Measurements from ENCODE around the gene STAP1. TPM values are rescaled to one million over a fixed set of nuclear protein-coding genes. Genes with fewer than 3 reads are reported as not detected.

STAP1 gene
- polyA plus RNA-seq, 5 donors, result 0.21 to 0.42 (median 0.28) TPM; not detected in 1

DNA sequence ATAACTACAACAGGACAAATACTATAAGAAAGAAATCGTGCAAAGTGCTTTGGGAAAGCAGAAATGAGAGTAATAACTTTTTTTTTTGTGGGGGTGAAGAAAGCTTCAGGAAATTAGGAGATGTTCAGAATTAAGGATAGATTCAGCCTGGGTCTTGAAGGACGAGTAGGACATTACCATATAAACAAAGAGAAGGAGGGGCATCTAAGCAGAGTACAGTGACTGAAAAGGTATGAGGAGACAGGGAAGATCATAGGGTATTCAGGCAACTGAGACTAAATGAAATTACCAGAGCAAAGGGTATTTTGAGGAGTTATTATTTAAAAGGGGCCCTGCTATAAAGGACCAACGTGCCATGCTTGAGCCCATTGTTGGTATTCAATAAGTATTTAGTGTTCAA is 3.1 kb upstream of the STAP1 start:
- no peak for DNase-seq

GRCh38 chr4:67556436-67556835 is 2.1 kb upstream of the STAP1 start:
- no peak for DNase-seq

- no peak for DNase-seq
Measured at GRCh38 chr4:67565284-67565683, 6.8 kb downstream of the STAP1 start.

DNA sequence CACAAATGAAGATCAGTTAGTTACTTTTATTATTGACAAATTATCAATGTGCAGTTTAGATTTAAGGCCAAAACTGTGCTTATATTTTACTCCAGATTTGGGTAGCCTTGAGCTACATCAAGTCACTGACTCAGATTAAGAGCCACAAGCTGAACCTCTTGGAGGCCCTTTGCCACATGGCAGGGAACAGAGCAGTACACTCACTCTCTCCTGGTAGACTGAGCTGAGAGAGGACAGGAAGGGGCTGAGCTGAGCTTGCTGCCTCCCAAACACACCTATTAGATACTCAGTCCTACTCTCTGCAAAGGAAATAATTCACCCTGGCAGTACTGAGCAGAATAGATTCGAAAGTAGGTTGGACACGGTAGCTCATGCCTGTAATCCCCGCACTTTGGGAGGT is 7.8 kb downstream of the STAP1 start:
- DNase-seq, result no peak

DNA sequence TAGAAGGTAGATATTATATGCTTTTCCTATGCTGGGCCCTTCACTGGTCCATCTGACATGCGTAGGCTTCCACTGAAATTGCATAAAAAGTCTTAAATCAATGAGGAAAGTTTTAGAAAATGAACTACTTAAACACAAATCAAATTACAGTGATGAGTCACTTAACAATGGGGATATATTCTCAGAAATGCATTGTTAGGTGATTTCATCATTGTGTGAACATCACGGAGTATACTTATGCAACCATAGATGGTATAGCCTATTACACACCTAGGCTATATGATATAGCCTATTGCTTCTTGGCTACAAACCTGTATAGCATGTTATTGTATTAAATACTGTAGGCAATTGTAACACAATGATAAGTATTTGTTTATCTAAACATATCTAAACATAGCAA is 10.3 kb downstream of the STAP1 start:
- DNase-seq, result no peak

- DNase-seq, result no peak
Measured at GRCh38 chr4:67570537-67570936, 12.0 kb downstream of the STAP1 start.

GRCh38 chr4:67571975-67572374 is 13.4 kb downstream of the STAP1 start:
- no peak for DNase-seq

DNA sequence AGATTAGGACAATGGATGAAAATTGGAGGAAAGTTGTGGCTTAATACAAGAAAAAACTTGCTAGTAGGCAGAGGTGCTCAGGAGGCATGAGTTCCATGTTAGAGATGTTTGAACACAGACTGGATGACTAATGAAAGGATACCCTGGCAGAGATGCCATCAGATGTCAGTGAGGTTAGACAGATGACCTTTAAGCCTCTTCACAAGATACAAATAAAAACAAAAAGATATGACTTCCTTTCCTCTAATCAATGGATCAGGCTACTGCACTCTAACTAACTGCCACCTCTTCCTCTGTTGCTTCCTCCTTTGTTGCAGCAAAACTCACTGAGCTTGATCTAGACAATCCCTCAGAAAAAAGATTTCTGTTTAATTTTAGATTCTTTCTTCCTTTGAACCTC is 14.7 kb downstream of the STAP1 start:
- DNase-seq, result no peak

DNA sequence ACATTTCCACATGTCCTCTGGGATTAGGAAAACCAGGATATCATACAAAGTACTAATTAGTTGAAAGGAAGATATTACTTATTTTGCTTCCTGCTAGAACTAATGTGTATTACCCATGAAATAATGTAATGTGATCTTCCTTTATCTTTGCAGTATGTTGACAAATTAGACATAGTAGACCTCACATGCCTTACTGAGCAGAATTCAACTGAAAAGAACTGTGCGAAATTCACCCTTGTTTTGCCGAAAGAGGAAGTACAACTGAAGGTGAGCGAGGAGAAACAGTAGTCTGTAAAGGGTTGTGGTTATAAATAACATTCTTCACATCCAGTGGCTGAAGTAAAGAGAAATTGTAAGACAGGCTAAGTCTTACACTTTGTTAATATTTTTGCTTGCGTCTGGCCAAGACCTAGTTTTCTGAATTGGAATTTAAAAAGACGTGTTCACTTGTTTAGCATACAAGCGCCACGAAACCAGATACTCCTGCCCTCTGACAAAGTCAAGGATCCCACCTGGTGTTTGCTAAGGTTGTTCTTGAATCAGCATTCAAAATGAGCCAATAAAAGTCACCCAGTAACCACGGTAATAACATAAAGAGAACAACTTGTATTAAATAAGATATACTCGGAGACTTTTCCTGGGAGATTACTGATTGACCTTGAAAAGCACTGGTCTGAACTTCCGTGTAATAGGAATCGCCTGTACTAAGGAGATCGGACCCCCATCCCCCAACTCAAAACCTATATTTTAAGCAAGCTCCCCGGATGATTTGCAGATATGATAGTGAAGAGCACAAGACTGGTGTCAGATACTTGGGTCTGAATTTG is 16.9 kb downstream of the STAP1 start:
- no peak for DNase-seq

- DNase-seq, result no peak
Measured at GRCh38 chr4:67576059-67576466, 17.5 kb downstream of the STAP1 start.

DNA sequence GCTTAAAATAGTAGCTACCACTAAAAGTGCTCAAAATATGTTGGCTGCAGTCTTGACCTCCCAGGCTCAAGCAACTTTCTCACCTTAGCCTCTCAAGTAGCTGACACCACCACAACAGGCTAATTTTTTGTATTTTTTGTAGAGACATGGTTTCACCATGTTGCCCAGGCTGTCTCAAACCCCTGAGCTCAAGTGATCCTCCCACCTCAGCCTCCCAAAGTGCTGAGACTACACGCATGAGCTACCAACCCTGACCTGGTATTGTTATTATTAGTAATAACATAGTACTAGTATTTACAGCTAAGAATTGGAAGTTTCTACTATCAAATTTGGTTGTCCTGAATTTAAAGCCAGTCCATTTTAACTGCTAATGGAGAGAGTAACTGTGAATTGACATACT is 18.0 kb downstream of the STAP1 start:
- no peak for DNase-seq

- no peak for DNase-seq
Measured at GRCh38 chr4:67580577-67580976, 22.1 kb downstream of the STAP1 start.

GRCh38 chr4:67581208-67581857 is 22.8 kb downstream of the STAP1 start:
- no peak for DNase-seq

GRCh38 chr4:67581913-67582312 is 23.4 kb downstream of the STAP1 start:
- no peak for DNase-seq

DNA sequence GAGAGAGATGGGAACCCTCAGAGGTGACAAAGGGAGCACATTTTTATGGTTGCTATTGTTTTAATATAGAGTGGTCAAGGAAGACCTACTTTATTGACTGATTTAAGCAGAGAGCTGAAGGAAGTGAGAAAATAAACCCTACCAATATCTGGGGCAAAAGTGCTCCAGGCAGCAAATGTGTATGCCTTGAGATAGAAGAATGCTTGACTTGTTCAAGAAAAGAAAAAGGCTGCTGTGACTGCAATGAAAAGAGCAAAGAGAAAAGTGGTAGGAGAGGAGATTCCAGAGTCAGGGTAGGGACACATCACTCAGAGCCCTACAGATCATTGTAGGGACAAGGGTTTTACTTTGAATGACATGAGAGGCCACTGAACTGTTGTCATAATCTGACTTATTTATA is 26.0 kb downstream of the STAP1 start:
- DNase-seq, result no peak

GRCh38 chr4:67587156-67587555 is 28.6 kb downstream of the STAP1 start:
- no peak for DNase-seq

DNA sequence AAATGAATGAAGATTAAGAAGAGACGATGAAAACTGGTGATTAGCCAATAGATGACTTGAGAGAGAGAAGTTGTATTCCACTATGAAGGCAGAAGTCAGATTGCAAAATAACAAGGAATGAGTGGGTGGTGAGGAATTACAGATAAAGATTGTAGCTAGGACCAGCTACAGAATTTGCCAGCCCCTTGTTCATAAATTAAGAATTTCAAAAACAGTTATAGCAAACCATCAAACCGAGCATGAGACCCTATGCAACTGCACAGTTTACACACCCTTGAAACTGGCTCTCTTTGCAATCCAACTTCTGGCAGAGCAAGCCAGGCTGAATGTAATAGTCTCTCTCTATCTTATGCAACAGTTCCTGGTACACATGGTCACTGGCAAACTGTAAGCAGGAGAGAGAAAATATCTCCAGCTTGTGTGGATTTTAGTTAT is 35.2 kb downstream of the STAP1 start:
- peak in 1 of 2 donors; percentile 1 for DNase-seq

- DNase-seq, result no peak
Measured at GRCh38 chr4:67603310-67604028, 44.9 kb downstream of the STAP1 start.

GRCh38 chr4:67604029-67604381 is 45.5 kb downstream of the STAP1 start:
- DNase-seq, result no peak

GRCh38 chr4:67604749-67605148 is 46.2 kb downstream of the STAP1 start:
- DNase-seq, result no peak

GRCh38 chr4:67608027-67608426 is 49.5 kb downstream of the STAP1 start:
- no peak for DNase-seq

GRCh38 chr4:67614186-67614585 is 55.7 kb downstream of the STAP1 start:
- no peak for DNase-seq

GRCh38 chr4:67615119-67615518 is 56.6 kb downstream of the STAP1 start:
- DNase-seq, result no peak

Data from right lung (tissue), 5 donors.